C4-2B (cell line): ENCODE data around the gene TBX4.
A peak's percentile ranks its signal among the peaks of the same experiment; 100 is the strongest.

Experiments used
- H3K27ac ChIP-seq: fragments of 450-650 bp; 2 replicates; pipeline ENCODE4 v1.5.1; 2017
- CTCF ChIP-seq: fragments of 450-650 bp; conservative IDR thresholded peaks from 2 replicates; pipeline ENCODE4 v1.5.1; 2017; ENCODE audit warnings: mild to moderate bottlenecking
- ZFX ChIP-seq: fragments of 450-650 bp; IDR thresholded peaks from 2 replicates; pipeline ENCODE4 v1.6.1; 2017

The TBX4 gene

GRCh38 chr17:61494325-61495160, 42.3 kb downstream of the TBX4 start:
- no peak for TF ChIP-seq ZFX
- TF ChIP-seq CTCF: no peak
- H3K27ac ChIP-seq: no peak overlapping the region

GRCh38 chr17:61495161-61495857, 43.1 kb downstream of the TBX4 start:
- H3K27ac ChIP-seq: no peak overlapping the region
- no peak for TF ChIP-seq ZFX
- no peak for TF ChIP-seq CTCF

GRCh38 chr17:61496174-61496956, 44.1 kb downstream of the TBX4 start:
- H3K27ac ChIP-seq: peak overlapping the region; percentile 38
- TF ChIP-seq ZFX (no peak), CTCF (no peak)

- H3K27ac ChIP-seq: peak overlapping the region; percentile 38
- TF ChIP-seq ZFX (no peak), CTCF (no peak)
Observed at GRCh38 chr17:61496957-61497653, 44.9 kb downstream of the TBX4 start.

GRCh38 chr17:61498042-61498994, 46.1 kb downstream of the TBX4 start:
- no peak for TF ChIP-seq ZFX
- no peak overlapping the region for H3K27ac ChIP-seq

- H3K27ac ChIP-seq: no peak overlapping the region; the same call in 1 of the 2 replicates
- TF ChIP-seq CTCF (no peak), ZFX (no peak)
Observed at GRCh38 chr17:61499632-61500031, 47.4 kb downstream of the TBX4 start.
